PC-3 (cell line): ENCODE data around the gene ZNF365. TPM values are rescaled to one million over a fixed set of nuclear protein-coding genes. Genes with fewer than 3 reads are reported as not detected.

Source experiments
- ATAC-seq: fragments of 200-7000 bp; cut with Tn5 transposase; 2 replicates; pipeline ENCODE4 v1.9.1; 2020; ENCODE audit warnings: mild to moderate bottlenecking, moderate library complexity
- BruUV-seq: library from RNA; stranded (reverse); fragments of 400-500 nt; replicated peaks from 2 replicates; lab custom pipeline; 2021; lab: Mats Ljungman, UMichigan
- CTCF ChIA-PET: fragments of 300-600 bp; sonication (Branson Sonifier 250); formaldehyde crosslinking; loops from one replicate; lab custom pipeline; 2022; ENCODE audit warnings: antibody characterized with exemption; lab: Charles Lee
- POLR2A ChIA-PET: fragments of 300-600 bp; sonication (Branson Sonifier 250); formaldehyde crosslinking; loops from one replicate; lab custom pipeline; 2022; ENCODE audit warnings: antibody characterized with exemption; ENCODE audit not compliant: unreplicated experiment; lab: Charles Lee
- DNase-seq: peaks from one replicate; pipeline ENCODE4 v3.0.0-alpha.2; 2015
- H2AFZ ChIP-seq: fragments of 300-600 bp; sonication (generic); 2 replicates; pipeline ENCODE4 v1.6.0; 2016; ENCODE audit warnings: antibody characterized with exemption, low read length
- H3F3A ChIP-seq: fragments of 300-600 bp; sonication (generic); one replicate; pipeline ENCODE4 v1.6.0; 2017; ENCODE audit warnings: antibody characterized with exemption, low read length, control low read depth, mild to moderate bottlenecking; ENCODE audit not compliant: unreplicated experiment
- H3K27ac ChIP-seq: fragments of 300-600 bp; sonication (generic); 2 replicates; pipeline ENCODE4 v1.5.1; 2016; ENCODE audit warnings: mild to moderate bottlenecking, low read length
- H3K27me3 ChIP-seq: fragments of 300-600 bp; sonication (generic); 2 replicates; pipeline ENCODE4 v1.6.1; 2016; ENCODE audit warnings: low read length, mixed read lengths
- H3K36me3 ChIP-seq: fragments of 300-600 bp; sonication (generic); 2 replicates; pipeline ENCODE4 v1.6.1; 2016; ENCODE audit warnings: low read depth, mixed run types, low read length, mixed read lengths
- H3K4me1 ChIP-seq: fragments of 300-600 bp; sonication (generic); 2 replicates; pipeline ENCODE4 v1.5.1; 2016; ENCODE audit warnings: low read length; ENCODE audit not compliant: insufficient read depth
- H3K4me2 ChIP-seq: fragments of 300-600 bp; sonication (generic); 2 replicates; pipeline ENCODE4 v1.6.0; 2016; ENCODE audit warnings: low read length
- H3K4me3 ChIP-seq: fragments of 300-600 bp; sonication (generic); 2 replicates; pipeline ENCODE4 v1.5.1; 2016; ENCODE audit warnings: mild to moderate bottlenecking, low read length, mixed read lengths
- H3K79me2 ChIP-seq: fragments of 300-600 bp; sonication (generic); 2 replicates; pipeline ENCODE4 v1.6.1; 2017; ENCODE audit warnings: low read length, mixed read lengths
- H3K9ac ChIP-seq: fragments of 300-600 bp; sonication (generic); 2 replicates; pipeline ENCODE4 v1.6.0; 2016; ENCODE audit warnings: mild to moderate bottlenecking, low read length
- H3K9me2 ChIP-seq: fragments of 300-600 bp; sonication (generic); replicated peaks from 2 replicates; pipeline ENCODE4 v1.6.1; 2016; ENCODE audit warnings: mixed run types, low read length, mixed read lengths
- H3K9me3 ChIP-seq: fragments of 300-600 bp; sonication (generic); 2 replicates; pipeline ENCODE4 v1.6.1; 2016; ENCODE audit warnings: low read length, mixed read lengths
- H4K20me1 ChIP-seq: fragments of 300-600 bp; sonication (generic); 2 replicates; pipeline ENCODE4 v1.6.1; 2016; ENCODE audit warnings: low read length, mixed read lengths
- EZH2 ChIP-seq: fragments of 300-600 bp; sonication (generic); IDR thresholded peaks from one replicate; pipeline ENCODE4 v1.6.1; 2017; ENCODE audit warnings: antibody characterized with exemption, mild to moderate bottlenecking, low read length; ENCODE audit not compliant: unreplicated experiment
- EZH2phosphoT487 ChIP-seq: fragments of 300-600 bp; sonication (generic); IDR thresholded peaks from 2 replicates; pipeline ENCODE4 v1.6.1; 2018; ENCODE audit warnings: mild to moderate bottlenecking, antibody characterized with exemption, low read length, borderline replicate concordance
- intact Hi-C: fragments of 100-400 bp; cut with micrococcal nuclease; formaldehyde crosslinking; loops from 2 replicates; pipeline ENCODE4 v1.9.0; 2023
- total RNA-seq: library from RNA; depleted of rRNA; stranded (reverse); fragments of >200 nt; gene quantifications from 2 replicates; pipeline ENCODE4 v1.2.3, GENCODE V29; 2014
- TF ChIP-seq, protein P1 (sequence below): fragments of 300-600 bp; sonication (generic); conservative IDR thresholded peaks from 2 replicates; pipeline ENCODE4 v1.5.1; 2017; ENCODE audit warnings: antibody characterized with exemption, low read depth, mild to moderate bottlenecking, low read length

ZNF365 gene
- total RNA-seq, 1 experiment from 2014 or later: 20.2 TPM

DNA sequence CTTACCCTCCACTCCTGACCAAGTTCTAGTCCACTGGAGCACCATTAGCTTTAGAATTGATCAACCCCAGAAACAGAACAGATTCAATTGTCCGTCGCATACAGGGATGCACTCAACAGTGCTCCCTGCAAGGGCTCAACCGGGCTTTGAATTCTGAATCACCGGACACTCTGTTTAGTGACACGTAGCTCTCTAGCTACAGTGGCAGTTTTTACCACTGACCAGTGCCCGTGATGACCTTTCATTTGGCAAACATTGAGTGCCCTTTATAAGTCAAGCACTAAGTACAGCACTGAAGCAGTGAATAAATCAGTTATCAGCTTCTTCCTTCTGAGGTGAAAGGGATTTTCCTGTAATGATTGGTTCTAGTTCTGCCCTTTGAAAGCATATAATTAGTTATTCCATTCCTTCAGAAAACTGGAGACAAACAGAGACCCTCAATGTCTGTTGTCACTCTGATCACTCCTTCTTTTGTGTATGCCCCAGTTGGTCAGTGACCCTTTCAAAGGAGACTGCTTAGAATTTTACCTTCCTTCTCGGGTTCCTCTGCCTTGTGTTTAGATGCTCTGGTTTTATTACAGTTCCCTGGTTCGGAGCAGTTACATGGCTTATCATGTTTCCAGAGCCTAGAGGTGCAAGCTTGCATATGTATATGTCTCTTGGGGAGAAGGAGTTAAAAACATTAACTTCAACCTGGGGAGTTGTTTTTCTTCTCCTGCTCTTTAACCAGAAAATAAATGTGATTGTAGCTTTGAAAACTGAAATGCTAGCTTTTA, 68.9 kb downstream of the ZNF365 start:
- Histone ChIP-seq H3K4me3 (no peak overlapping the region), H3K36me3 (no peaks in the 10 kb centered on the region), H3F3A (no peaks in the 10 kb centered on the region), H3K4me1 (0 out of 2 replicates have a peak, but pooled peaks cover 3% of the 10 kb centered on the region), H3K9me2 (no peaks in the 10 kb centered on the region), H4K20me1 (no peaks in the 10 kb centered on the region), H3K9me3 (no peaks in the 10 kb centered on the region), H3K27me3 (no peaks in the 10 kb centered on the region), H3K4me2 (no peak overlapping the region), H3K9ac (no peak overlapping the region), H2AFZ (no peak overlapping the region), H3K79me2 (no peaks in the 10 kb centered on the region), H3K27ac (no peak overlapping the region)
- POLR2A ChIA-PET: no interaction called here
- ATAC-seq (no peak), DNase-seq (no peak)
- BruUV-seq: no TSS peak
- CTCF ChIA-PET: no interaction called here
- intact Hi-C loops: no loop called here
- TF ChIP-seq EZH2: no peak
- TF ChIP-seq EZH2phosphoT487: no peak
- TF ChIP-seq, protein P1, sequence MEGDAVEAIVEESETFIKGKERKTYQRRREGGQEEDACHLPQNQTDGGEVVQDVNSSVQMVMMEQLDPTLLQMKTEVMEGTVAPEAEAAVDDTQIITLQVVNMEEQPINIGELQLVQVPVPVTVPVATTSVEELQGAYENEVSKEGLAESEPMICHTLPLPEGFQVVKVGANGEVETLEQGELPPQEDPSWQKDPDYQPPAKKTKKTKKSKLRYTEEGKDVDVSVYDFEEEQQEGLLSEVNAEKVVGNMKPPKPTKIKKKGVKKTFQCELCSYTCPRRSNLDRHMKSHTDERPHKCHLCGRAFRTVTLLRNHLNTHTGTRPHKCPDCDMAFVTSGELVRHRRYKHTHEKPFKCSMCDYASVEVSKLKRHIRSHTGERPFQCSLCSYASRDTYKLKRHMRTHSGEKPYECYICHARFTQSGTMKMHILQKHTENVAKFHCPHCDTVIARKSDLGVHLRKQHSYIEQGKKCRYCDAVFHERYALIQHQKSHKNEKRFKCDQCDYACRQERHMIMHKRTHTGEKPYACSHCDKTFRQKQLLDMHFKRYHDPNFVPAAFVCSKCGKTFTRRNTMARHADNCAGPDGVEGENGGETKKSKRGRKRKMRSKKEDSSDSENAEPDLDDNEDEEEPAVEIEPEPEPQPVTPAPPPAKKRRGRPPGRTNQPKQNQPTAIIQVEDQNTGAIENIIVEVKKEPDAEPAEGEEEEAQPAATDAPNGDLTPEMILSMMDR: no peak

DNA sequence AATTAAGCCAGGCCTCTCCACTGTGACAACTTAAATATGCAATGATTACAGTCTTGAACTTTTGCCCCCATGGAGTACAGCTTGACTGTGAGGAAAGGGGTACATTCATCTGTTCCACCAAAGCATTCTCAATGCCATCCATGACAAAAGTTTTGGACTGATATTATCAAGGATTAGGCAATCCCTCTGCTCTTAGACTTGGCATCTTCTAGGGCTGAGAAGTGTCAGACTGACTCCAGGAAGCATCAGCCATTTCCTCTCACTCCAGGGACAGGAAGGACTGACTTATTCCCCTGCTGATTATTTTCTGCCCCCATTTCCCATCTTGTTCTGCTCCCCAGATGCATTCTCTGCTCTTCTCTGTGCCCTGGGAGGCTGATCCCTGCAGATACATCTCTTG, 69.7 kb downstream of the ZNF365 start:
- DNase-seq: no peak
- H3K9me2 ChIP-seq: no peaks in the 10 kb centered on the region
- ChIA-PET POLR2A (interaction anchor here (0.6 kb wide), 1 partner anchor 386 kb away, joined by 3 read pairs; no protein-coding TSS in a partner anchor), CTCF (no interaction called here)
- no peaks in the 10 kb centered on the region for H3K9me3 ChIP-seq
- H3K9ac ChIP-seq: no peak overlapping the region
- TF ChIP-seq, protein P1: no peak
- no peak for TF ChIP-seq EZH2phosphoT487
- TF ChIP-seq EZH2: no peak
- ATAC-seq: no peak
- H3K4me1 ChIP-seq: no peaks in the 10 kb centered on the region
- no peaks in the 10 kb centered on the region for H3F3A ChIP-seq
- H4K20me1 ChIP-seq: no peaks in the 10 kb centered on the region
- no peak overlapping the region for H3K27ac ChIP-seq
- H3K4me3 ChIP-seq: no peak overlapping the region
- H3K27me3 ChIP-seq: no peaks in the 10 kb centered on the region
- no TSS peak for BruUV-seq
- H3K36me3 ChIP-seq: no peaks in the 10 kb centered on the region
- intact Hi-C loops: no loop called here
- H2AFZ ChIP-seq: no peak overlapping the region
- no peak overlapping the region for H3K4me2 ChIP-seq
- no peaks in the 10 kb centered on the region for H3K79me2 ChIP-seq

DNA sequence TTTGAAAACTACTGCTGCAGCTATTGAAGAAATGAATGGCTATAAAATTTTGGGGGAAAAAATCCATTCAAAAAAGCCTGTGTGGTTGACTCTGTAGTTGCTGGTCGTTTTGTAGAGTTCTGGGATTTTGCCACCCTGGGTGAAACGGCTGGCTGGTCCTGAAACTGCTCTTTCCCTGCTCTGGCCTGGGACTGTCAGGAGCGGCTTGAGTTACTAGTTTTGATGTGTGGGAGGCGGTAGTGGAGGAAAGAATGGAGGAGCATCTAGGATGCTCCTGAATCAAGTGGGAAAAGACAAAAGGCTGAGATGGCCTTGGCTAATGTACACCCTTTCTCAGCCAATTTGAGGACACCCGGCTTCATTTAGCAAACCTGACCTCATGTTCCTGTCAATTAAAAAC, 72.5 kb downstream of the ZNF365 start:
- ATAC-seq: no peak

More for the DNA sequence above, 72.5 kb downstream of the ZNF365 start:
- ChIA-PET POLR2A (no interaction called here), CTCF (interaction anchor here (0.6 kb wide), 1 partner anchor 18 kb away, joined by 4 read pairs; no protein-coding TSS in a partner anchor)
- no peaks in the 10 kb centered on the region for H3K27me3 ChIP-seq
- no peak overlapping the region for H2AFZ ChIP-seq
- H3K27ac ChIP-seq: no peak overlapping the region
- H3K4me2 ChIP-seq: no peak overlapping the region
- no peaks in the 10 kb centered on the region for H3K4me1 ChIP-seq
- no peaks in the 10 kb centered on the region for H3K79me2 ChIP-seq
- H3K9me3 ChIP-seq: no peaks in the 10 kb centered on the region
- no peak for DNase-seq
- no peak overlapping the region for H3K9ac ChIP-seq
- H3K9me2 ChIP-seq: no peaks in the 10 kb centered on the region
- BruUV-seq: no TSS peak
- intact Hi-C loops: no loop called here
- no peaks in the 10 kb centered on the region for H3K36me3 ChIP-seq
- no peak overlapping the region for H3K4me3 ChIP-seq
- no peaks in the 10 kb centered on the region for H4K20me1 ChIP-seq
- TF ChIP-seq, protein P1: no peak
- TF ChIP-seq EZH2 (no peak), EZH2phosphoT487 (no peak)
- H3F3A ChIP-seq: no peaks in the 10 kb centered on the region
